Heart right ventricle (tissue), 16 donors: Measurements from ENCODE around the gene ALDH3B2. TPM values are rescaled to one million over a fixed set of nuclear protein-coding genes. Genes with fewer than 3 reads are reported as not detected.
"Not testable (repeated sequence)": the region's sequence is repeated elsewhere in the genome, so short reads cannot be mapped to it uniquely, and the experiment has no call there.

Source experiments
- ATAC-seq, 8 donors: fragments of 200-7000 bp; cut with Tn5 transposase; one replicate each; pipeline ENCODE4 v1.9.1; 2020; ENCODE audit warnings: mild to moderate bottlenecking in 8 of 8, moderate library complexity in 8 of 8, moderate number of reproducible peaks in 1 of 8
- DNase-seq, 2 donors: peaks; one replicate each; pipeline ENCODE4 v3.0.0-alpha.2; 2020
- H3K27ac ChIP-seq, 10 donors: fragments of 200-600 bp; sonication (generic) in 2 of 10; one replicate each; pipeline versions ENCODE4 v1.5.0 to v1.8.0; 2020 to 2022; ENCODE audit warnings: mild to moderate bottlenecking in 3 of 10
- H3K27me3 ChIP-seq, 7 donors: fragments of 200-600 bp; one replicate each; pipeline ENCODE4 v1.8.0; 2021 to 2022; ENCODE audit warnings: mild to moderate bottlenecking in 2 of 7
- H3K36me3 ChIP-seq, 9 donors: fragments of 200-600 bp; sonication (generic) in 1 of 9; one replicate each; pipeline versions ENCODE4 v1.5.0 to v1.8.0; 2020 to 2022; ENCODE audit warnings: mild to moderate bottlenecking in 2 of 9
- H3K4me1 ChIP-seq, 9 donors: fragments of 200-600 bp; sonication (generic) in 1 of 9; one replicate each; pipeline versions ENCODE4 v1.5.0 to v1.8.0; 2020 to 2022; ENCODE audit warnings: mild to moderate bottlenecking in 4 of 9
- H3K4me3 ChIP-seq, 10 donors: fragments of 200-600 bp; sonication (generic) in 2 of 10; one replicate each; pipeline versions ENCODE4 v1.5.0 to v1.8.0; 2020 to 2022; ENCODE audit warnings: mild to moderate bottlenecking in 7 of 10, moderate library complexity in 2 of 10
- H3K9me3 ChIP-seq, 11 donors: fragments of 200-600 bp in 10 of 11; sonication (generic) in 2 of 11; one replicate each; pipeline versions ENCODE4 v1.5.0 to v1.8.0; 2013 to 2022; ENCODE audit warnings: mild to moderate bottlenecking in 2 of 11, control low read depth in 1 of 11, moderate library complexity in 1 of 11
- CTCF ChIP-seq, 9 donors: fragments of 200-600 bp; sonication (generic) in 2 of 9; IDR thresholded peaks; one replicate each; pipeline versions ENCODE4 v1.5.0 to v1.8.0; 2021 to 2022; ENCODE audit warnings: antibody characterized with exemption in 9 of 9, mild to moderate bottlenecking in 5 of 9, moderate library complexity in 1 of 9
- WGBS, 2 donors: extraction: QIAGEN DNeasy Blood & Tissue Kit; methylation state at CpG; one replicate each; pipeline ENCODE4 v1.1.7; 2013; ENCODE audit warnings: inconsistent platforms in 1 of 2; 5-methylcytosine and 5-hydroxymethylcytosine counted together
- intact Hi-C, 10 donors: fragments of 100-400 bp; cut with DNase I; formaldehyde crosslinking; loops; one replicate each; pipeline versions ENCODE4 v1.11.1 to v1.14.2; 2022
- polyA plus RNA-seq, 2 donors: library from polyadenylated mRNA; stranded (reverse); fragments of 200-250 nt; gene quantifications; one replicate each; pipeline ENCODE4 v1.2.3, GENCODE V29; 2013
- total RNA-seq, 10 donors: library from RNA; stranded (reverse); fragmentation: NEBNext Ultra II Directional in 3 of 10; extraction: Animal tissue kit (Norgen Biotek cat#: 25700) in 3 of 10; gene quantifications; one replicate each; pipeline versions ENCODE4 v1.2.1 to v1.2.4, GENCODE V29; 2021 to 2023
- donor health status: Arrhythmogenic right ventricular cardiomyopathy.
- donor health status: ischemic (EF 13 %, LVEDD 7.1; RV severe dilation, severe dysfunction).
- donor health status: healthy with polysubstance abuse.
- donor health status: DM: no; HTN: yes; CAD: no.
- donor health status: DM: no; HTN: no; CAD: no.
- donor health status: ischemic (EF 25% LVEDD 6.9; RV normal size, moderate dysfunction).
- donor health status: ischemic (EF 25% LVEDD 5.7; RV mildly dilated, moderate dysfunction).
- donor health status: healthy.
- donor health status: DM: yes; HTN: yes; CAD: no.
- donor health status: Ischemic cardiomyopathy.
- donor health status: ischemic (EF 35%, LVEDD 5.7; RV mildly dilated, moderate dysfunction).
- donor health status: nonischemic (EF 11% LVEDD 7.7; RV severe dilation, severe dysfunction).
- donor health status: DM: yes; HTN: yes; CAD: no.
- donor health status: PGD.
- donor health status: ischemic (EF 29% LVEDD 5.4; RV normal size, mild dysfunction).
- donor health status: nonischemic (EF 23%, LVEDD 6.1; RV moderate dilation, normal function).

Gene ALDH3B2
- total and polyA plus RNA-seq, 12 donors: 0.03 TPM; not detected in 11

DNA sequence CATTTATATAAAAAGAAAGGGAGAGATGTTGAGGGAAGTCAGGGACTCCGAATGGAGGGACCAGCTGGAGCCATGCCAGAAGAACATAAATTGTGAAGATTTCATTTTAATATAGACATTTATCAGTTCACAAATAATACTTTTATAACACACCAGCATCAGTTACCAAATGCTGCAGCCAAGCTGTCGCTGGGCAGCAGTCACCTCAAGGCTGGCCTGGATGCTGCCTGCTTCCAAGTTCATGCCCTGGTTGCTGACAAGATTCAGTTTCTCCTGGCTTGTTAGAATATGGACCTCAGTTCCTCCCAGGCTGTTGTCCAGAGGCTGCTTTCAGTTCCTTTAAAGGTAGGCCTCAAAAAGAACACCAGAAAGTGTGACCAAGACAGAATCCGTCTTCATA lies 30.8 kb upstream of the ALDH3B2 start:
- H3K4me3 ChIP-seq: no peak overlapping the region
- ATAC-seq: no peak
- intact Hi-C loops: no loop called here
- DNase-seq: no peak
- TF ChIP-seq CTCF (IDR thresholded peaks at IDR 0.05): no peak
- H3K27ac ChIP-seq: no peak overlapping the region
- no peaks in the 10 kb centered on the region for H3K4me1 ChIP-seq
- WGBS, 2 donors: 85% methylated on average over 3 of the region's 3 CpGs
- H3K9me3 ChIP-seq: no peaks in the 10 kb centered on the region
- no peaks in the 10 kb centered on the region for H3K36me3 ChIP-seq
- H3K27me3 ChIP-seq: peaks cover 0 to 16% (median 0%) of the 10 kb centered on the region in 7 donors

- intact Hi-C loops: no loop called here
- DNase-seq: no peak
- Histone ChIP-seq H3K9me3 (no peaks in the 10 kb centered on the region), H3K27ac (no peak overlapping the region), H3K4me3 (no peak overlapping the region), H3K36me3 (no peaks in the 10 kb centered on the region), H3K27me3 (peaks cover 0 to 19% (median 0%) of the 10 kb centered on the region in 7 donors), H3K4me1 (no peaks in the 10 kb centered on the region)
- ATAC-seq: no peak
- 87% methylated on average over 7 of the region's 7 CpGs for WGBS, 2 donors
- TF ChIP-seq CTCF (IDR thresholded peaks at IDR 0.05): no peak
Measured at GRCh38 chr11:67704524-67704923, 30.1 kb upstream of the ALDH3B2 start.

- WGBS, 2 donors: 69 to 70% methylated on average over 5 of the region's 5 CpGs
- H3K27me3 ChIP-seq: peaks cover 0 to 23% (median 4%) of the 10 kb centered on the region in 7 donors
- H3K27ac ChIP-seq, intact Hi-C loops, ATAC-seq, H3K36me3 ChIP-seq, DNase-seq, H3K9me3 ChIP-seq, H3K4me1 ChIP-seq, H3K4me3 ChIP-seq: not testable (repeated sequence)
Measured at GRCh38 chr11:67703709-67704108, 29.3 kb upstream of the ALDH3B2 start.

DNA sequence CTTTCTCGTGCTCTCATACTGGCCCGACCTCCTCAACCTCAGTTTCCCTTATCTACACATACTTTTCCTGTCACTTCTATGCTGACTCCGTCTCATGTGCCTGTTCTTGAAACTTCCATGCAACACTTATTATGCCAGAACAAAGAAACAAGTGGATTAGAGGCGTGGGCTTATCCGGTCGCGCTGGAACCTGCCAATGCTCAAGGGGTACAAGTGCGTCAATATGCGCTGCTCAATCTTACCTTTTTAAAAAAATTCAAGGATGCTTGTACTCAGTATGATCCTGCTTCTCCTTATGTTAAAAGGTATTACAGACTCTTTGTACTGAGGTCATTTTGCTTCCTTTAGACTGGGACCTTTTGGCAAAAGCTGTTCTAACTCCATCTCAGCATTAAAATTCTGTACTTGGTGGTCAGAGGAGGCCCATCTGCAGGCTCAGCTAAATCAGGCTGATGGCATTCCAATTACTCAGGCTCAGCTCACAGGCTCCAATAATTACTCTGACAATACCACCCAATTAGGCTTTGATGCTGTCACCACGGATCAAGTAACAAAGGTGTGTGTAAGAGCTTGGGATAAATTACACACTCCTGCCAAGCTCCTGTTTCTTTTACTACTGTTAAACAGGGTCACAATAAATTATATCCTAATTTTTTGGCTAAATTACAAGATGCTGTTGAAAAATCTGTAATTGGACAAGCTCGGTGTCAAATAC lies 26.3 kb upstream of the ALDH3B2 start:
- WGBS, 2 donors: 81 to 87% methylated on average over 11 of the region's 11 CpGs
- Histone ChIP-seq H3K4me3 (no peak overlapping the region), H3K27ac (no peak overlapping the region), H3K36me3 (no peaks in the 10 kb centered on the region), H3K9me3 (peaks cover 0 to 9% (median 0%) of the 10 kb centered on the region in 11 donors), H3K4me1 (no peaks in the 10 kb centered on the region), H3K27me3 (peaks cover 0 to 37% (median 4%) of the 10 kb centered on the region in 7 donors)
- DNase-seq: no peak
- ATAC-seq: no peak
- intact Hi-C loops: no loop called here
- no peak for TF ChIP-seq CTCF (IDR thresholded peaks at IDR 0.05)

DNA sequence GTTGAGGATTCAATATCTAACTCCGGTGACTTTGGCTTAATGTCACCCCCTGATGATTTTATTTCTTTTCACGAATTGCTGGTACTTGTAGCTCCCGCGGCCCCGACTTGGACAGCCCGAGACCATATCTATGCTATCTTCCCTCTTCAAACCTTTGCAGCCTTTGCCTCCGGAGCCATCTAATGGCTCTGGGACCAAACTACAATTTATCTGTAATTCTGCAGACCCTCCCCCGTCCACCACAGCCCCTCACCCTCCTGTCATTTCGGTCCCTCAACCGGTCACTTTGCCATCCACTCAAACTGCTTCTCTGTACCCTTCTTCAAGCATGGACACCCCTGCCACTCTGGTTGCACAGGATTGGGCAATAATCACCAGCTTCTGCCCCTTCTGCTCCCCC lies 25.7 kb upstream of the ALDH3B2 start:
- peaks cover 0 to 9% (median 0%) of the 10 kb centered on the region in 11 donors for H3K9me3 ChIP-seq
- H3K4me3 ChIP-seq: no peak overlapping the region
- WGBS, 2 donors: 66 to 70% methylated on average over 10 of the region's 10 CpGs
- no peak overlapping the region for H3K27ac ChIP-seq
- no peaks in the 10 kb centered on the region for H3K36me3 ChIP-seq
- intact Hi-C loops: no loop called here
- no peaks in the 10 kb centered on the region for H3K4me1 ChIP-seq
- TF ChIP-seq CTCF (IDR thresholded peaks at IDR 0.05): no peak
- DNase-seq (no peak), ATAC-seq (no peak)
- peaks cover 0 to 37% (median 4%) of the 10 kb centered on the region in 7 donors for H3K27me3 ChIP-seq
